Smooth muscle cell (in vitro differentiated cells): Measurements from ENCODE around the gene SIRPA. TPM values are rescaled to one million over a fixed set of nuclear protein-coding genes. Genes with fewer than 3 reads are reported as not detected.

Experiments used
- DNase-seq: peaks from one replicate; lab custom pipeline; 2025; ENCODE audit not compliant: unreplicated experiment; lab: John Stamatoyannopoulos, UW
- H2AFZ ChIP-seq: fragments of 200-600 bp; sonication (generic); 2 replicates; pipeline ENCODE4 v1.6.0; 2016; ENCODE audit warnings: antibody characterized with exemption, low read depth, mild to moderate bottlenecking
- H3F3A ChIP-seq: fragments of 200-600 bp; sonication (generic); 2 replicates; pipeline ENCODE4 v1.6.0; 2017; ENCODE audit warnings: antibody characterized with exemption, low read depth
- H3K27ac ChIP-seq: fragments of 200-600 bp; sonication (generic); 2 replicates; pipeline ENCODE4 v1.5.1; 2016; ENCODE audit warnings: low read depth, mild to moderate bottlenecking
- H3K27me3 ChIP-seq: fragments of 200-600 bp; sonication (generic); 2 replicates; pipeline ENCODE4 v1.6.1; 2016; ENCODE audit warnings: low read depth, mild to moderate bottlenecking
- H3K36me3 ChIP-seq: fragments of 200-600 bp; sonication (generic); 2 replicates; pipeline ENCODE4 v1.5.1; 2016; ENCODE audit warnings: low read depth
- H3K4me1 ChIP-seq: fragments of 200-600 bp; sonication (generic); 2 replicates; pipeline ENCODE4 v1.5.1; 2016; ENCODE audit warnings: low read depth
- H3K4me2 ChIP-seq: fragments of 200-600 bp; sonication (generic); 2 replicates; pipeline ENCODE4 v1.6.0; 2016; ENCODE audit warnings: mild to moderate bottlenecking
- H3K4me3 ChIP-seq: fragments of 200-600 bp; sonication (generic); 2 replicates; pipeline ENCODE4 v1.5.1; 2016; ENCODE audit warnings: mild to moderate bottlenecking
- H3K79me2 ChIP-seq: fragments of 200-600 bp; sonication (generic); 2 replicates; pipeline ENCODE4 v1.6.0; 2016; ENCODE audit warnings: low read depth, mild to moderate bottlenecking
- H3K9ac ChIP-seq: fragments of 200-600 bp; sonication (generic); 2 replicates; pipeline ENCODE4 v1.6.0; 2016; ENCODE audit warnings: low read depth
- H3K9me3 ChIP-seq: fragments of 200-600 bp; sonication (generic); replicated peaks from 2 replicates; pipeline ENCODE4 v1.5.1; 2016; ENCODE audit warnings: low read depth
- H4K20me1 ChIP-seq: fragments of 200-600 bp; sonication (generic); 2 replicates; pipeline ENCODE4 v1.6.0; 2016; ENCODE audit warnings: low read depth
- CTCF ChIP-seq: fragments of 200-600 bp; sonication (generic); IDR thresholded peaks from 2 replicates; pipeline ENCODE4 v1.5.1; 2017; ENCODE audit warnings: borderline replicate concordance, mild to moderate bottlenecking, antibody characterized with exemption; ENCODE audit not compliant: insufficient read depth, poor library complexity, severe bottlenecking
- WGBS: methylation state at CpG from one replicate; pipeline ENCODE4 v1.1.7; 2016; ENCODE audit warnings: low lambda C conversion rate; 5-methylcytosine and 5-hydroxymethylcytosine counted together
- polyA plus RNA-seq: library from polyadenylated mRNA; unstranded; fragments of >200 nt; fragmentation: Nextera tagmentation; extraction: Ambion mirVana; gene quantifications from 2 replicates; pipeline ENCODE4 v1.2.1, GENCODE V29; 2016
- total RNA-seq: library from RNA; depleted of rRNA; stranded (reverse); fragments of >200 nt; gene quantifications from 2 replicates; pipeline ENCODE4 v1.2.3, GENCODE V29; 2014

Gene SIRPA
- total and polyA plus RNA-seq, 2 experiments from 2014 or later: 8.3 to 14.5 TPM

- 94% methylated on average over 5 of the region's 5 CpGs for WGBS
- H3K27ac ChIP-seq: no peak overlapping the region
- H3K79me2 ChIP-seq: no peaks in the 10 kb centered on the region
- H3K9ac ChIP-seq: no peak overlapping the region
- no peak for TF ChIP-seq CTCF
- no peak for DNase-seq
- no peak overlapping the region for H2AFZ ChIP-seq
- H3K4me1 ChIP-seq: no peaks in the 10 kb centered on the region
- H3K36me3 ChIP-seq: no peaks in the 10 kb centered on the region
- no peaks in the 10 kb centered on the region for H3K9me3 ChIP-seq
- no peaks in the 10 kb centered on the region for H3K27me3 ChIP-seq
- no peaks in the 10 kb centered on the region for H3F3A ChIP-seq
- H3K4me3 ChIP-seq: no peak overlapping the region
- no peak overlapping the region for H3K4me2 ChIP-seq
- H4K20me1 ChIP-seq: no peaks in the 10 kb centered on the region
These were observed 7.9 kb upstream of the SIRPA start for GRCh38 chr20:1887321-1887720.

DNA sequence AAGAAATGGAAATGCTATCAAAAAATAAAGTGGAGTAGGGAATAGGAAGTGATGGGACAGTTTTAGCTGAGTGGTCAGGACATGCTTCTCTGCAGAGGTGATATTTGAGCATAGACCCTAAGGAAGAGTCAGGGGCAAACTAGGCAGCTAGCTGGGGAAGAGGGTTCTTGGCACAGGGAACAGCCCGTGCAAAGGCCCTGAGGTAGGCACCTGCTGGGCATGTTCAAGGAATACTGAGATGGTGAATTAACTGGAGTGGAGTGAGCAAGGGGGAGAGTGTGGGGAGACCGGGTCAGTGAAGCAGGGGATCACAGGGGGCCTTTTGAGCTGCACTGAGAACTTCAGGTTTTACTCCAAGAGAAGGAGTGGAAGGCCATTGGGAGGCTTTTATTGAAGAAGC lies 7.5 kb upstream of the SIRPA start:
- Histone ChIP-seq H3K4me1 (no peaks in the 10 kb centered on the region), H3K79me2 (no peaks in the 10 kb centered on the region), H3K27ac (no peak overlapping the region), H3K36me3 (no peaks in the 10 kb centered on the region), H3K9ac (no peak overlapping the region), H2AFZ (no peak overlapping the region), H3F3A (no peaks in the 10 kb centered on the region), H3K4me2 (no peak overlapping the region), H4K20me1 (no peaks in the 10 kb centered on the region), H3K27me3 (no peaks in the 10 kb centered on the region), H3K9me3 (no peaks in the 10 kb centered on the region), H3K4me3 (no peak overlapping the region)
- no peak for DNase-seq
- no peak for TF ChIP-seq CTCF
- 100% methylated on average over 2 of the region's 2 CpGs for WGBS

GRCh38 chr20:1888796-1889463 lies 6.3 kb upstream of the SIRPA start:
- Histone ChIP-seq H3K4me3 (no peak overlapping the region), H3K9ac (no peak overlapping the region), H2AFZ (no peak overlapping the region), H3K27ac (no peak overlapping the region), H3K4me2 (no peak overlapping the region), H3K4me1 (peaks cover 5% of the 10 kb centered on the region), H3F3A (no peaks in the 10 kb centered on the region), H3K9me3 (no peaks in the 10 kb centered on the region), H3K79me2 (no peaks in the 10 kb centered on the region), H3K36me3 (no peaks in the 10 kb centered on the region), H4K20me1 (no peaks in the 10 kb centered on the region), H3K27me3 (no peaks in the 10 kb centered on the region)
- no peak for DNase-seq
- WGBS: 55% methylated on average over 7 of the region's 7 CpGs
- no peak for TF ChIP-seq CTCF

DNA sequence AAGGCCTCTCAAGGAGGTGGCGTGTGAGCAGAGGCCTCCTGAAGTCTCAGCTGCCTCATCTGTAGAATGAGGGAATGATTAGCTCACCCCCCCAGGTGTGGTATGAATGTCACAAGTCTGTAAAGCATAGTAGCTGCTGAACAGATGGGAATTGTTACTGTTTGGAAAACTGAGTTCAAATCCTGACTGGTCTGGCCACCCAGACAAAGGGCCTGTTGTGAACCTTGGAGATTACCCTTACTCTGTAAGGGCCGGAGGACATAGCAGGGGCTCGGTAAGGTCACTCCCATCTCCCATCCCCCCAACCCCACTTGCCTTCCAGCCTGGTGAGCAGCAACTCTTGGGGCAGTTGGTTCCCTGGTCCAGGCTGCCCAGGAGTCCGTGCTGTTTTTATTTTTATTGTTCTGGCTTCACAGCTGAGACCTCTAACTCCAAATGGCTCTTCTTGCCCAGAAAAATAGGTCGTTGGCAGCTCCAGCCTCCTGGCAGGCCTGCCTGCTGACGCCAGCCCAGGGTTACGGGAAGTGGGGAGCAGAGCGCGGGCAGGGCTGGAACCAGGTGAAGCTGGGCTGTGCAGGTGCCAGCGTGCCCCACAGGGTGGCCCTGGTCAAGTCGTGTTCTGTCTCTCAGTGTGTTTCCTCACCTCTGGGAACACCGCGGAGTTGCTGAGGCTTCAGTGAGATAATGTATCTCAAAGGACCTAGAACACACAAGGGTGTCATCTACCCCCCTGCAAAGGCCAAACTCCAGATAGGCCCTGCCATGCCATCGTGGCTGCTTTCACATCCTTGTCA lies 4.5 kb upstream of the SIRPA start:
- no peaks in the 10 kb centered on the region for H3F3A ChIP-seq
- H3K27ac ChIP-seq: no peak overlapping the region
- TF ChIP-seq CTCF: no peak
- no peak overlapping the region for H3K9ac ChIP-seq
- H3K9me3 ChIP-seq: no peaks in the 10 kb centered on the region
- no peak overlapping the region for H2AFZ ChIP-seq
- no peaks in the 10 kb centered on the region for H3K79me2 ChIP-seq
- peaks cover 5% of the 10 kb centered on the region for H3K4me1 ChIP-seq
- H3K4me3 ChIP-seq: no peak overlapping the region
- no peak for DNase-seq
- H4K20me1 ChIP-seq: no peaks in the 10 kb centered on the region
- 88% methylated on average over 14 of the region's 14 CpGs for WGBS
- no peaks in the 10 kb centered on the region for H3K27me3 ChIP-seq
- no peak overlapping the region for H3K4me2 ChIP-seq
- no peaks in the 10 kb centered on the region for H3K36me3 ChIP-seq
